HG03060 (cell line): ENCODE data around the gene HPCAL1.

Experiments used
- ATAC-seq: cut with Tn5 transposase; IDR thresholded peaks from one replicate; pipeline ENCODE4 v1.9.1; 2021; ENCODE audit warnings: low read depth, moderate number of reproducible peaks; ENCODE audit not compliant: unreplicated experiment

Gene HPCAL1

GRCh38 chr2:10413503-10413902 lies 110.8 kb downstream of the HPCAL1 start:
- no peak for ATAC-seq

DNA sequence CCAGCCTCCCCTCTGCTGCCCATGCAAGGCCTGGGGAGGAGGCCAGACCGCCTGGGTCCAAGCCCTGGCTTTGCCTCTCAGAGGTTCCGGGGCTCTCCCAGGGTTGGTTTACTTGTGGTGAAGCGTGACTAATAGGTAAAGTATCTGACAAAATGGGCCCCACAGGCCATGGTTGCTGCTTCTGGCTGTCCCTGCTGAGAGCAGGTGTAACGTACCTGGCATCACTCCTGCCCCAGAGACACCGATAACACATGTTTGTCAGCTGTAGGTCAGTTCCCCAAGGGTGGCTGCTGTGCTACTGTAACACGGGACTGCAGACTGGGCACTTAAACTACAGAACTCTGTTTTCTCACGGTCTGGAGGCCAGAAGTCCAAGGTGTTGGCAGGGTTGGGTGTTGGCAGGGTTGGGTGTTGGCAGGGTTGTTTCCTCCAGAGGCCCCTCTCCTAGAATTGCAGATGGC lies 111.3 kb downstream of the HPCAL1 start:
- no peak for ATAC-seq

DNA sequence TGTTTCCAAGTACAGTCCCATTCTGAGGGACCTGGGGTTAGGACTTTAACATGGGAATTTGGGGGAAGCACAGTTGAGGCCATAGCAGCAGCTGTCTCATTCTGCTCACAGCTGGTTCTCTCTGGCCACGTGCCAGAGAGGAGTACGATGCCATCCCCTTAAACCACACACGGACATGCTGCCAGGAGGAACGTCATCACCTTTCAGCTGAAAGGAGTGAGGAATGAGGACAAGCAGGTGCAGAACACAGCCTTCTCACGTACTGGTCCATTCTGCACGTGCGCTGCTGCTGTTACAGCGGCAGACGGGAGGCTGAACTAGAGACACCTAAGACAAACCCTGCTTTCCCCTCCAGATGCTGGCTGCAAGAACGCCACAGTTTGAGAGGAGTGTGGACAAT lies 111.9 kb downstream of the HPCAL1 start:
- no peak for ATAC-seq

DNA sequence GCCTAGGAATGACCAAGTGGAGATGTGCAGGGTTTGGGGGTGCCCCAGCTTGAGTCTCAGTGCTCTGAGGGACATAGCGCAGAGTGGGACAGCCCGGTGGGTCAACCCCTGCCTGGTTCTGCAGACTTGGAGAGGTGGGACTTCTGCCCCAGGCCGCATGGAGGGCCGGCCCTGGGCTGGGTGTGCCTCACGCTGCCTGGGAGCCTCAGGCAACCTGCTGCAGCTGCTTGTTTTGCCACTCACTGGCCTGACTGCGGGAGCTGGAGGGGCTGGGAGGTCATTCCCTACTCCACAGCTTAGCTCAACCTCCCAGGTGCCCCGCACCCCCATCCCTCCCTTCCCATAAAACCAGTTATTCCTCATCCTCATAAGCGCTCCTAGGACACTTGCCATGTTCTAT lies 112.3 kb downstream of the HPCAL1 start:
- no peak for ATAC-seq

GRCh38 chr2:10415640-10416039 lies 112.9 kb downstream of the HPCAL1 start:
- ATAC-seq: no peak

DNA sequence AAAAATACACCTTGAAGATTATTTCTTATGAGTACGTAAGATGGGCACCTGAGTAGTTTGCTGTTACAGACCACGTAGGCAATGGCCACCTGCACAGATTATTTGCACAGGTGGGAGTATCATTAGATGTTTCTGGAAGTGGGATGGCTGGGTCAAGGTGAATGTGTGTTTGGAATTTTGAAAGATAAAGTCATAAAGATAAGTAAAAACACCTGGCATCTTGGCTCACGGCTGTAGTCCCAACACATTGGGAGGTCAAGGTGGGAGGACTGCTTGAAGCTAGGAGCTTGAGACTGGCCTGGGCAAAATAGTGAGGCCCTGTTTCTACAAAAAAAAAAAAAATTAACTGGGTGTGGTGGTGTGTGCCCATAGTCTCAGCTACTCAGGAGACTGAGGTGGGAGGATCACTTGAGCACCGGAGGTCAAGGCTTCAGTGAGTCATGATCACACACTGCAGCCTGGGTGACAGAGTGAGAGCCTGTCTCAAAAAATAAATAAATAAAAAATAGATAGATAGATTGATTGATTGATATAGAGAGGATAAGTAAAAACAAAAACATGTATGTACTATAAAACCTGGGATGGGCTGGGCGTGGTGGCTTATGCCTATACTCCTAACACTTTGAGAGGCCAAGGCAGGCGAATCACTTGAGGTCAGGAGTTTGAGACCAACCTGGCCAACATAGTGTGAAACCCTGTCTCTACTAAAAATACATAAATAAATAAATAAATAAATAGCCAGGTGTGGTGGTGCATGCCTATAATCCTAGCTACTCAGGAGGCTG lies 115.0 kb downstream of the HPCAL1 start:
- ATAC-seq: no peak

GRCh38 chr2:10419553-10420257 lies 117.0 kb downstream of the HPCAL1 start:
- no peak for ATAC-seq

DNA sequence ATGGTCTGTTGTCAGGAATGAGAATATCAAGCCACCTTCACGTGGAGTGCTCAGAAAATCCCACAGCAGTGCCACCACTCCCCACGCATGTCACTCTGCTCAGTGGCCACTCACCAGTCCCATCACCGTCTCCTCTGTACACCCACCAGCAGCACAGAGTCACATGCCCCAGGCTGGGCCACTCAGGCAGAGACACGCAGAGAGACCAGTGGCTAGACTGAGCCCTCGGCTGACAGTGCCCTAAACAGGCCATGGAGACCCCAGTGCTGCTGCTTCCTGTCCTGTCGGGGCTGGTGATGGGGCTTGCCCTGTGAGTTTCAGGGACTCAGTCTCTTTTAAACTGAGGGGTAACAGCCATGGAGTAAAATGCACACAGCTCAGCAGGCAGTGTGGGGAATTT lies 119.5 kb downstream of the HPCAL1 start:
- no peak for ATAC-seq

GRCh38 chr2:10422732-10423399 lies 120.2 kb downstream of the HPCAL1 start:
- no peak for ATAC-seq

DNA sequence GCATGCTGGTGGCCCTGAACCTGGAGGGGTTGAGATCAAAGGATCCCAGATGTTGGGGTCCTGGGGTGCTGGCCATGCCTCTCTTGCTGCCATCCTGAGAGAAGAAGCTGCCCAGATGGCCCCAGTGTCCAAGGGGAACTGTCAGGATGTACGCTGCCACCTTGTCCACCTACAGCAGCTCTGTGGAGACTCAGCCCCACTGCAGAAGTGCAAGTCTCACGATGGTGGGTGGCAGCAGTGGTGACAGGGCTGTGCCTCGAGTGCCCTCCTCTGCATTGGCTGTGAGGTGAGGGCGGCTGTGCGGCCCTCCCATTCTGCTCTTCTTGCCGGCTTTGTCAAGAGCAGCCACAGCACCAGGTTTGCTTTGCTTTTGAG lies 120.7 kb downstream of the HPCAL1 start:
- no peak for ATAC-seq

- no peak for ATAC-seq
These were observed 121.3 kb downstream of the HPCAL1 start for GRCh38 chr2:10424051-10424450.

- ATAC-seq: no peak
These were observed 122.3 kb downstream of the HPCAL1 start for GRCh38 chr2:10424916-10425505.

- no peak for ATAC-seq
These were observed 123.0 kb downstream of the HPCAL1 start for GRCh38 chr2:10425699-10426098.

DNA sequence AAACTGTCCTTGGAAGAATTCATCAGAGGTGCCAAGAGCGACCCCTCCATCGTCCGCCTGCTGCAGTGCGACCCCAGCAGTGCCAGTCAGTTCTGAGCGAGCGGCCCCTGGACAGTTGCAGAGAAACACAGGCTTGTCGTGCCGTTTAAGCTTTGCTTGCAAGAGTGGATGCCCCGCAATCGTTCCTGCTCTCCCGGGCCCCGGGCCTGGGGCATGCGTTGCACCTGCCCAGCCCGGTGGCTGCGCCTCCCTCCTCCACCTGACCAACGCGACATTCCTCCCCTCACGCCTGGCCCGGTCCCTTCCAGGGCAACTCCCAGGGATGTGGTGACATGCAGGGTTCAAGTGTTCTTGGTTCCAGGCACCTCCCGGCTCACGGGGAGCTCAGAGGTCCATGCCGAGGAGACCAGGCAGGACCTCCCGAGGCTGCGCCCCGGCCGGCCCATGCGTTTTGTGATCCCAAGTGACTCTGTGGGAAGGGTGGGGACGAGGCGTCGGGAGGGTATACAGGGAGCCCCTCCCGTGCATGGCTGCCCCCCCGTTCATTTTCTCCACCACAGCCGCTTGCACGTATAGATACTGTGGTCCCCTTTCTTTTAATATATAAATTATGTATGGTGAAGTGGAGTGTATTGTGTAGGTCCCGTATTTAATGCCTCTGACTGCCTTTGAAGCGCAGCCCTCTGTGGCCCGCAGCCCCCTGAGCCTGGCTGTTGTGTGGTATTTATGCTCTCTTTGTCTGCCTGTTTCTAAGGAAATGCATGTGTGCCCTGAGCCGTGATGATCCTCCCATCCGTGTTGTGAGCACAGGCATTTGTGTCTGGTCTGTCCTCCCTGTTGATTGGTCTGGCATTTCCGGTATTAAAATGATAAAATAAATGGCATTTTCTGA lies 124.3 kb downstream of the HPCAL1 start:
- ATAC-seq: no peak

- ATAC-seq: no peak
These were observed 124.9 kb downstream of the HPCAL1 start for GRCh38 chr2:10427618-10427949.

DNA sequence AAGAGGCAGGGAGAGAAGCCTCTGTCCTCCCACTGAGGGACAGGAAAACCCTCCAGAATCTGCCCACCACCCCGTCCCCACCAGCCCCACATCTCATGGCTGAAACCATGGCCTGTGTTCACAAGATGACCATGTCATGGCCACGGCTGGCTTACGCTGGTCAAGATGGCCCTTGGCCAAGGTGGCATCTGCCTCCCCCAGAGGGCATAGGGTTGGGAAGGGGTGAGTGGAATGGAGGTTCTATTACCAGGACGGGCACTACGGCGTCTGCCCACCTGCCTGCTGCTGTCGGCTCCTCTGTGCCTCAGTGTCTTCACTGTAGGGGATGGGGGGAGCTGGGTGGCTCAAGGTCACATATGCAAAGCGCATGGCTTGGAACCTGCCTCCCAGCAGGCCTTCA lies 125.7 kb downstream of the HPCAL1 start:
- ATAC-seq: no peak

GRCh38 chr2:10428924-10429323 lies 126.2 kb downstream of the HPCAL1 start:
- ATAC-seq: no peak

DNA sequence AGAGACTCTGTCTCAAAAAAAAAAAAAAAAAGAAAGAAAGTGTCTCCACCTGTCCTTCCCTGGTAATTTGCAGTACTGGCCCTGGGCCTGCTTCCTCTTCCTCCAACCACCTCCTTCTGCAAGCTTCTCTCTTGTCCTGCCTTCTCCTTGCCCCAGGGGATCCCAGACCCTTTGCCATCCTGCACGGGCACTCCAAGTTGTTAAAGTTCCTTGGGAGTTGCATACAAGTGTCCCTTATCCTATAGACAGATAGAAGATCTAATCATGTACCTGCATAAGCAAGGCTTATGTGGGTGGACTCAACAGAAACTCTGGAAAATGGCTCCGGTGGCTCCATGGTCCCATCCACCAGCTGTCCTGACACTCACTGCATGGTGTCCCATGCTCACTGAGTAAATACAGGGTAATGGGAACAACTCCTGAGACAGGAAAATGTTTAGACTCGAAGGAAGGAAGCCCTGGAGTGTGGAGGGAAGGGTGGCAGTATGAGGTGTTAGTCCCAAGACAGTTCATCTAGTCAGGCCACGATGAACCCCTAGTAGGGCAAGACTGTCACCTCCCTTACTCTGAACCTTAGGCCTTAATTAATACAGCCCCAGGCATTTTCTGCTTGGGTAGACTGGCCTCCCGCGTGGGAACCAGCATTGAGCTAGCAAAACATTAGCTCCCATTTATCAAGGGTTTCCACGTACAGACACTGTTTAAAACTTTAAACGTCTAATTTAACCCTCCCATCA lies 128.3 kb downstream of the HPCAL1 start:
- no peak for ATAC-seq

DNA sequence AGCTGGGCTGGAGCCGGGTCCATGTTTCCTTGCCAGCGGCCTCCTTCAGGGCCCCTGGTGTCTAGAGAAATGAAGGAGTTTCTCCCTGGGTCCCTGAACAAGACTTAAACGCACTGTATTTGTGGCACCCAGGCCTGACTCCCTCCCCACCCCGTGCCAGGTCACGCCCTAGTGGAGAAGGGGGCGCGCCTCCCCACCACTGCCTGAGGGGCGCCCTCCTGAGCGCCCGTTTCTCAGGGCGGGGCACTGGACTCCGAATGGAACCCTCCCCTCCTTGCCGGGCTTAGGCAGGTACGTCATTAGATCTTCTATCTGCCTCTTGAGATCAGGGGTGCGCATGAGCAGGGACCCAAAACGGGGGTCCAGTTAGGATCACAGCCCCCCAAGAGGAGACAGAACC lies 129.1 kb downstream of the HPCAL1 start:
- no peak for ATAC-seq
